Ecto neural progenitor cell (in vitro differentiated cells): ENCODE measurements around the gene CYB5R2.

Experiments
- DNase-seq: peaks from one replicate; pipeline ENCODE4 v3.0.0-alpha.2; 2018; ENCODE audit warnings: low spot score

The CYB5R2 gene

GRCh38 chr11:7672960-7673723, at the start of gene CYB5R2:
Gene CYB5R2 (minus strand): TSS chr11:7673500. CDS start chr11:7672825, 675 bp downstream.
- no peak for DNase-seq

DNA sequence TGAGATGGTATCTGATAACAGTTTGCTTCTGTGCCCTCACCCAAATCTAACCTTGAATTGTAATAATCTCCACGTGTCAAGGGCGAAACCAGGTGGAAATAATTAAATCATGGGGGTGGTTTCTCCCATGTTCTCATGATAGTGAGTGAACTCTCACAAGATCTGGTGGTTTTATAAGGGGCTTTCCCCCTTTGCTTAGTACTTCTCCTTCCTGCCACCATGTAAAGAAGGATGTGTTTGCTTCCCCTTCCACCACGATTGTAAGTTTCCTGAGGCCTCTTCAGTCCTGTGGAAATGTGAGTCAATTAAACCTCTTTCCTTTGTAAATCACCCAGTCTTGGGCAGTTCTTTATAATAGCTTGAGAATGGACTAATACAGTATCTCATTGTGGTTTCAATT, 41.5 kb upstream of the CYB5R2 start:
- DNase-seq = no peak

- no peak for DNase-seq
Observed at GRCh38 chr11:7706377-7706776, 33.1 kb upstream of the CYB5R2 start, which contains the start of gene OVCH2. Gene OVCH2 (minus strand): TSS chr11:7706477. CDS start chr11:7706394, 83 bp downstream.

GRCh38 chr11:7703740-7704139, 30.4 kb upstream of the CYB5R2 start:
- DNase-seq = no peak

GRCh38 chr11:7696424-7696823, 23.1 kb upstream of the CYB5R2 start:
- DNase-seq = no peak

DNA sequence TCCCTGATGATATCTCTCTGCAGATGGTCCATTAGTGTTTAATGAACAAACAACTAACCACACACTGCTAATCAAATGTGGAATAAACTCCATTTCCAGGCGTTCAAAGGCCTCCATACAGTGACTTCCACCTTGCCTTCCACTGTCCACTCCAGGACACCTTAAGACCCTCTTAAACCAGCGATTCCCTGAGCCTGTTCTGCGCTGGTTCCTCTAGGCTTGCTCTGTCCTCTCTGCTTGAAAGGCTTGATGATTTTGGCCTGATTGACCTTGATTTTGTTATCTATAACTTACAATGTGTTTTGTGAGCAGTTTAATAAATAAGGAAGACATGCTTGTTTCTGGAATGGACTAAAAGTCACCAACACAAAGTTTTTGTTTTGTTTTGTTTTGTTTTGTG, 20.9 kb upstream of the CYB5R2 start:
- DNase-seq = no peak

DNA sequence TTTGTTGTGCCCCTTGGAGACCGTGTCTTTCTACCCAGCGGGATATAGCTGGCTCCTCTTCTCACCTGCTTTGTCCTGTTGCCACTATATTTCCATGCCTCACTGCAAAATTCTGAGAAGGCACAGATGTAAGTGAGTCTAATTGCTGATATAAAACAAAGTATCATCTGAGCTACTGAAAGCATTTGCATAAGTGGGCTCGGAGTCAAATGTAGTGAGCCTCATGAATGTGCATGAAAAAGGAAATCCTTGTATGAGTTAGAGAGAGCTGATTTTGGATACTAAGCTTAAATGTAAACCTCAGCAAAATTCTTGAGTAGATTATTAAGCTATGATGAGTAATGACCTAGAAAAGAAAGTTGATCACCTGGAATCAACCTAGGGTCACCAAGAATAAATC, 19.1 kb upstream of the CYB5R2 start:
- no peak for DNase-seq

DNA sequence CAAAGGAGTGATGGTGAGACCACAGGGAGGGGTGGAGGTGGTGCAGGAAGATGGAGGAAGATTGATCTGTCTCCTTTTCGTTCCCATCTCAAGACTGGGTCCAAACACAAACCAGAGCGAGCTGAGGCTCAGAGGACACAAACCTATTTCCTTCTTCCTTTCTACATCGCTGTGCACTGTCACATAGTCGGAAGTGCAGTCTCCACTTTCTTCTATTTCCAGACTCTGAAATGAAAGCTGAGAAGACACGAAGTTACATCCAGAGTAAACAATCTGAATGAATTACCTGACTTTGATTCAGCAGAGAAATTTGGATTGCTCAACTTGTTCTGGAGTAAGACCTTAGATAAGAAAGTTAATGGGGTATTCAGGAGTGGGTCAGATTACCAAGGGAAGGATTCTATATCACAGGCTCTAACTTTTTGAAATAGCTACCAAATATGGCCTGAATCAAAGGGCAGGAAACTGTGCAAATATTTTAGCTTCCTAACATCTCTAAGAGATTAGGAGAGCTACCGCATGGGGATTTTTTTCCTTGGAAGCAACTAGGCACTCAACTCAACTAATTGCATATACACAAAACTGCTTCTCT, 18.6 kb upstream of the CYB5R2 start:
- no peak for DNase-seq

GRCh38 chr11:7690648-7691047, 17.3 kb upstream of the CYB5R2 start:
- no peak for DNase-seq

- DNase-seq = no peak
Observed at GRCh38 chr11:7689239-7689638, 15.9 kb upstream of the CYB5R2 start.

DNA sequence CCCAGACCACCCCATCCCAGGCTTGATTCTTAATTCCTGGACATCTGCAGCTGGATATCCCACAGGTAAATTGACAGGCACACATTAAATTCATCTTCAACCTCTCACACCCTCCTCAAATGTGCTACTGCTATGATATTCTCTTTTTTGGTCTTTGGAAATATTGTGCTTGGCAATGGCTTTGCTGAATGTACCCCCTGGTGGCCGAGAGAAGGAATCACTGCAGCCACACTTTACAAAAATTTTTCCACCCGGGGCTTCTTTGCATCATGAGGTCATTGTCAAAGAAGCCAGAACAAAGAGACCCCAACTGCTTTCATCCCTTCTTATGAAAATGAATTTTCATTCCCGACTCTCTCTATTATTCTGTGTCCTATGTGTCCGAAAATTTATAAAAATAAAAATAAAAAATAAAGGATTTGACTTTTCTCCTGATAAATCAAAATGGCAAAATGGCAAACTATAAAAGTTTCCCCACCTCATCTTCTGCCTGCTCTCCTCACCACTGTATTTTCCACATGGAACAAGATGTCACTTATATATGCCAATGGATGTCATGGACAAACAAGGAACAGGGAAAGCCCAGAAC, 15.0 kb upstream of the CYB5R2 start:
- no peak for DNase-seq

DNA sequence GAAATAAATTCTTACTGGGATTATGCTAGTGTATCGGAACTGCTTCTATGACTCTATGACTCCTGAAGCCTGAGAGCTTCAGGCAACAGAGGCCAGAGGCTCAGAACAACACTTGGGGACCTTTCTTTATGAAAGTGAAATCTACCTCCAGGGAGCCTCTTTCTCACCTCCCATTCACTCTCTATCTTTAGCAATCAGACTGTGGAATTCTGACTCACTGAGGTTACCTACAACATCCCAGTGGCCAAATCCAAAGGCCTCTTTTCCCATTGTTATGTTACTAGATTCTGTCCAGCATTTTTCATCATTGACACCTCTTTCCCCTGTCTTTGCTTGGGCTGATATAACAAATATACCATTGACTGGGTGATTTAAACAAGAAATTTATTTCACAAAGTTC, 14.1 kb upstream of the CYB5R2 start:
- DNase-seq = no peak

DNA sequence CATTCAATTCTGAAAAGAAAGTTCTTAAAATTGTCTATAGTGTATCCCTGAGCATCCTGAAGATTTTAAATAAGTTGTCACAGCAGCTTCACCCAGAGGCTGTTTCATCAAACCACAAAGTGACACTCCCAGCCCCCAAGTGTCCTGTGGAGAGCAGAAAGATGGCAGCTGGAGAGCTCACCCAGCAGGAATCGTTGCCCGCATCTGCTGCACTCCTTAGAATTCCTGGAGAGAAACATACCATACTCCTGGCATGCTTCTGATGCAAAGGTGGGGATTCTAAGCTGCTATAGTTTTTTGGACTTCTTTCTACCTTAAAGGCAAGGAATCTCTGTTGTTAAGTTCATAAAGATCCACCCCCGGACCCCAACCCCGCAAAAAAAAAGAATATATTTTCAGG, 13.5 kb upstream of the CYB5R2 start:
- DNase-seq = no peak

GRCh38 chr11:7683571-7683970, 10.3 kb upstream of the CYB5R2 start:
- DNase-seq = no peak

DNA sequence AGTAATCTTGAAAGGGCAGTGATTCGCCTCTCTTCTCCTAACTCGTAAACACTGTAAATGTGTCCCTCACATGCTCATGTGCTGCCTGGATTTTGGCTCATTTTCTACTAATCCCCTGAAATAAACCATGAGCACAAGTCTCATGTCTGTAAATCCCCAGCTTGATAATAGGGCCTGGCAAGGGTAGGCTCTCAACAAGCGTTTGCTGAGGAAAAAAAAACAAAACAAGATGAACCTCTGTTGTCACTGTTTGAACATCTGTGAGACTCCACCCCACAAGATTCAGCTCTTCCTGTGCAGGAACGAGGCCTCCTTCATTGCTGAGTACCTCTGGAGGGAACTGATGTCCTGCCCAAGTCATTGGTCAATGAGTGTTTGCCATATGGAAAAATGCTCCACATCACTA, 4.5 kb upstream of the CYB5R2 start:
- no peak for DNase-seq

GRCh38 chr11:7677071-7677470, 3.8 kb upstream of the CYB5R2 start:
- no peak for DNase-seq

DNA sequence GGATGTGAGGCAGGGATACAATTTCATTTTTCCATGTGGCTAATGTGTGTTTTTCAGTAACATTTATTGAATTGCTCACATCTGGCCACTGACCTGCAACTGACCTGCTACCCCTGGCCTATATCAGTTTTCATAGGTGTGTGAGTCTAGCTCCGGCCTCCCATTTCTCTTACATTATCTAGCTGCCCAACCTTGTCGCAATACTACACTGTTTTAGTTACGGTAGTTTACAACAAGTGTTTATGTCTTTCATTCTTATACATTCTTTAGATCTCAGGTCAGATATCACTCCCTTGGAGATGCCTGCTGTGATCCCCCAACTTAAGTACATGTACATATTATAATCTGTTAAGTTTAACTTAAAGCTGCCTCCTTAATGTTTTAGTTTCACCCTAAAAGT, 2.3 kb upstream of the CYB5R2 start:
- no peak for DNase-seq

DNA sequence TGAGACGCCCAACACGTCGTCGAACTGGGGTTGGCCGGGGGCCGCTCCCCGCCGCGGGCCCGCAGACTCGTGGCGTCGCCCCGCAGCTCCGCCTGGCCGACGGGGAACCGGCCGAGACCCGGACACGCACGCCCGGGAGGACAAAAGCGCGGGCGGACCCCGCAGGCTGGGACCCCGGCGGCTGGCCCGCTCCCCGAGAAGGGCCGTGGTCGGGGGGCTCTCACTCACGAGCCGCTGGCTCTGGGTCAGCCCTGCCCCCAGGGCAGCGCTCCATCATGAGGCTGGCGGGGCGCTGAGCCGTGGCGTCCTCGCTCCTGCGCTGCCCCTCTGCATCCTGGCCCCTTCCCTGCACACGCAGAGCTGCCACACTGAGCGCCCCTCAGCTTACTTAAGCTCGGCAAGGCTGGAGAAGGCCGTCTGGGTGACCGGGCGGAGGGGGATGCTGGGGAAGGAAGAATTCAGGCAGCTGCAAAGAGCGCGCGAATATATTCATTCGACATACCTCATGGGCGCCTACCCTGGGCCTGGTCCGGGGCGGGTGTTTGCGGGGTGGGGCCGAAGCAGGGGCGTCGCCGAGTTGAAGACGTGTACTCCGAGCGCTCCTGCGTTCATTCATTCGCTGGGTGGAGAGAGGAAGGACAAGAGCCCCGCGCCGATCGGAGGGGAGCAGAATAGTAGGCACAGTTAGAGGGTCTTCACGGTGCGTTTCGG, 579 bp upstream of the CYB5R2 start:
- DNase-seq = peak; percentile 86

- no peak for DNase-seq
Observed at GRCh38 chr11:7672276-7672959, 882 bp downstream of the CYB5R2 start.

GRCh38 chr11:7671347-7672215, 1.7 kb downstream of the CYB5R2 start:
- DNase-seq = no peak

- DNase-seq = no peak
Observed at GRCh38 chr11:7670641-7671040, 2.7 kb downstream of the CYB5R2 start.
